Suprapubic skin (tissue), 4 donors: Measurements from ENCODE around the gene CDHR5. TPM values are rescaled to one million over a fixed set of nuclear protein-coding genes. Genes with fewer than 3 reads are reported as not detected.

Source experiments
- DNase-seq, 2 donors: peaks; one replicate each; pipeline ENCODE4 v3.0.0-alpha.2; 2019; ENCODE audit warnings: low spot score in 2 of 2
- H3K27ac ChIP-seq: fragments of 200-600 bp; sonication (generic); one replicate; pipeline ENCODE4 v1.5.1; 2019
- H3K27me3 ChIP-seq: fragments of 200-600 bp; sonication (generic); one replicate; pipeline ENCODE4 v1.5.1; 2019
- H3K36me3 ChIP-seq: fragments of 200-600 bp; sonication (generic); one replicate; pipeline ENCODE4 v1.5.1; 2019
- H3K4me1 ChIP-seq: fragments of 200-600 bp; sonication (generic); one replicate; pipeline ENCODE4 v1.5.1; 2019
- H3K4me3 ChIP-seq: fragments of 200-600 bp; sonication (generic); one replicate; pipeline ENCODE4 v1.5.1; 2019; ENCODE audit warnings: mild to moderate bottlenecking
- H3K9me3 ChIP-seq: fragments of 200-600 bp; sonication (generic); one replicate; pipeline ENCODE4 v1.5.1; 2019
- CTCF ChIP-seq, 2 donors: fragments of 200-600 bp in 1 of 2; fragments of 450-650 bp in 1 of 2; sonication (generic) in 1 of 2; IDR thresholded peaks; one replicate each; pipeline ENCODE4 v1.5.1; 2016 to 2019; ENCODE audit warnings: antibody characterized with exemption in 2 of 2, mild to moderate bottlenecking in 1 of 2, moderate library complexity in 1 of 2
- EP300 ChIP-seq: sonication (generic); formaldehyde crosslinking; IDR thresholded peaks from one replicate; pipeline ENCODE4 v1.6.1; 2017; ENCODE audit warnings: antibody characterized with exemption
- POLR2A ChIP-seq, 2 donors: fragments of 450-650 bp; IDR thresholded peaks; one replicate each; pipeline ENCODE4 v1.6.1; 2017; ENCODE audit warnings: antibody characterized with exemption in 2 of 2, mild to moderate bottlenecking in 2 of 2, moderate library complexity in 2 of 2
- POLR2AphosphoS5 ChIP-seq, 3 donors: sonication (generic); formaldehyde crosslinking; IDR thresholded peaks; one replicate each; pipeline ENCODE4 v1.6.1; 2017; ENCODE audit warnings: antibody characterized with exemption in 3 of 3
- WGBS: methylation state at CpG from one replicate; pipeline ENCODE4 v1.1.5; 2018; 5-methylcytosine and 5-hydroxymethylcytosine counted together
- total RNA-seq, 4 donors: library from RNA; depleted of rRNA; stranded (reverse); fragments of >200 nt; gene quantifications; one replicate each; pipeline ENCODE4 v1.1.0, GENCODE V29; 2016

The CDHR5 gene
- total RNA-seq, 4 donors from 2014 or later, result 0.53 to 1.1 TPM; not detected in 2

- DNase-seq, result no peak
- H3K4me3 ChIP-seq, result no peak overlapping the region
- H3K27me3 ChIP-seq, result no peaks in the 10 kb centered on the region
- H3K4me1 ChIP-seq, result no peaks in the 10 kb centered on the region
- H3K36me3 ChIP-seq, result peaks cover 98% of the 10 kb centered on the region
- no peak for TF ChIP-seq POLR2A (IDR thresholded peaks at IDR 0.05)
- TF ChIP-seq EP300, result no peak
- TF ChIP-seq POLR2AphosphoS5 (IDR thresholded peaks at IDR 0.05), result no peak
- TF ChIP-seq CTCF (IDR thresholded peaks at IDR 0.05), result no peak
- H3K9me3 ChIP-seq, result no peaks in the 10 kb centered on the region
- H3K27ac ChIP-seq, result no peak overlapping the region
- WGBS, result 96% methylated on average over 21 of the region's 21 CpGs
Observed at GRCh38 chr11:593347-593746, 31.4 kb downstream of the CDHR5 start.

- H3K27ac ChIP-seq, result no peak overlapping the region
- no peak for DNase-seq
- H3K4me1 ChIP-seq, result no peaks in the 10 kb centered on the region
- H3K36me3 ChIP-seq, result peaks cover 98% of the 10 kb centered on the region
- H3K27me3 ChIP-seq, result no peaks in the 10 kb centered on the region
- H3K9me3 ChIP-seq, result no peaks in the 10 kb centered on the region
- H3K4me3 ChIP-seq, result no peak overlapping the region
- no peak for TF ChIP-seq POLR2A (IDR thresholded peaks at IDR 0.05)
- no peak for TF ChIP-seq CTCF (IDR thresholded peaks at IDR 0.05)
- TF ChIP-seq EP300, result no peak
- TF ChIP-seq POLR2AphosphoS5 (IDR thresholded peaks at IDR 0.05), result no peak
- 88% methylated on average over 10 of the region's 10 CpGs for WGBS
Observed at GRCh38 chr11:592918-593317, 31.8 kb downstream of the CDHR5 start.

GRCh38 chr11:592501-592900 is 32.3 kb downstream of the CDHR5 start:
- TF ChIP-seq POLR2AphosphoS5 (IDR thresholded peaks at IDR 0.05) (no peak), EP300 (no peak), POLR2A (IDR thresholded peaks at IDR 0.05) (no peak), CTCF (IDR thresholded peaks at IDR 0.05) (no peak)
- Histone ChIP-seq H3K27me3 (no peaks in the 10 kb centered on the region), H3K36me3 (peaks cover 98% of the 10 kb centered on the region), H3K4me1 (no peaks in the 10 kb centered on the region), H3K4me3 (no peak overlapping the region), H3K27ac (no peak overlapping the region), H3K9me3 (no peaks in the 10 kb centered on the region)
- no peak for DNase-seq
- 97% methylated on average over 22 of the region's 22 CpGs for WGBS

- Histone ChIP-seq H3K27me3 (no peaks in the 10 kb centered on the region), H3K36me3 (peaks cover 98% of the 10 kb centered on the region), H3K4me3 (no peak overlapping the region), H3K27ac (no peak overlapping the region), H3K4me1 (no peaks in the 10 kb centered on the region), H3K9me3 (no peaks in the 10 kb centered on the region)
- TF ChIP-seq POLR2A (IDR thresholded peaks at IDR 0.05) (no peak), CTCF (IDR thresholded peaks at IDR 0.05) (no peak), EP300 (no peak), POLR2AphosphoS5 (IDR thresholded peaks at IDR 0.05) (no peak)
- WGBS, result 76% methylated on average over 11 of the region's 11 CpGs
- DNase-seq, result no peak
Observed at GRCh38 chr11:590997-591396, 33.8 kb downstream of the CDHR5 start.

DNA sequence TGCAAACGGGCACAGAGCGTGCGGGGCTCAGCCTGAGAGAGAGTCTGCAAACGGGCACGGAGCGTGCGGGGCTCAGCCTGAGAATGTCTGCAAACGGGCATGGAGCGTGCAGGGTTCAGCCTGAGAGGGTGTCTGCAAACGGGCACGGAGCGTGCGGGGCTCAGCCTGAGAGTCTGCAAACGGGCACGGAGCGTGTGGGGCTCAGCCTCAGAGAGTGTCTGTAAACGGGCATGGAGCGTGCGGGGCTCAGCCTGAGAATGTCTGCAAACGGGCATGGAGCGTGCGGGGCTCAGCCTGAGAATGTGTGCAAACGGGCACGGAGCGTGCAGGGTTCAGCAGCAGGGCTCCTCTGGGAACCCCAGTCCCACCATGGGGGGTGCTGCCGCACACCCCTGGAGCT is 35.0 kb downstream of the CDHR5 start:
- WGBS, result 93% methylated on average over 25 of the region's 26 CpGs
- no peak for DNase-seq
- Histone ChIP-seq H3K36me3 (peaks cover 92% of the 10 kb centered on the region), H3K9me3 (no peaks in the 10 kb centered on the region), H3K27me3 (no peaks in the 10 kb centered on the region), H3K27ac (no peak overlapping the region), H3K4me3 (no peak overlapping the region), H3K4me1 (no peaks in the 10 kb centered on the region)
- TF ChIP-seq POLR2AphosphoS5 (IDR thresholded peaks at IDR 0.05) (no peak), POLR2A (IDR thresholded peaks at IDR 0.05) (no peak), CTCF (IDR thresholded peaks at IDR 0.05) (no peak), EP300 (no peak)
